GM12874 (cell line): ENCODE results near the gene RAPGEF1.

Experiments
- TF ChIP-seq, protein P1 (sequence below): IDR thresholded peaks from 2 replicates; pipeline ENCODE4 v1.5.1; 2011; ENCODE audit warnings: low read depth, mild to moderate bottlenecking, control low read depth, low read length, moderate library complexity; ENCODE audit not compliant: insufficient read depth

RAPGEF1 gene

GRCh38 chr9:131660466-131661405 lies 79.1 kb downstream of the RAPGEF1 start:
- TF ChIP-seq, protein P1, sequence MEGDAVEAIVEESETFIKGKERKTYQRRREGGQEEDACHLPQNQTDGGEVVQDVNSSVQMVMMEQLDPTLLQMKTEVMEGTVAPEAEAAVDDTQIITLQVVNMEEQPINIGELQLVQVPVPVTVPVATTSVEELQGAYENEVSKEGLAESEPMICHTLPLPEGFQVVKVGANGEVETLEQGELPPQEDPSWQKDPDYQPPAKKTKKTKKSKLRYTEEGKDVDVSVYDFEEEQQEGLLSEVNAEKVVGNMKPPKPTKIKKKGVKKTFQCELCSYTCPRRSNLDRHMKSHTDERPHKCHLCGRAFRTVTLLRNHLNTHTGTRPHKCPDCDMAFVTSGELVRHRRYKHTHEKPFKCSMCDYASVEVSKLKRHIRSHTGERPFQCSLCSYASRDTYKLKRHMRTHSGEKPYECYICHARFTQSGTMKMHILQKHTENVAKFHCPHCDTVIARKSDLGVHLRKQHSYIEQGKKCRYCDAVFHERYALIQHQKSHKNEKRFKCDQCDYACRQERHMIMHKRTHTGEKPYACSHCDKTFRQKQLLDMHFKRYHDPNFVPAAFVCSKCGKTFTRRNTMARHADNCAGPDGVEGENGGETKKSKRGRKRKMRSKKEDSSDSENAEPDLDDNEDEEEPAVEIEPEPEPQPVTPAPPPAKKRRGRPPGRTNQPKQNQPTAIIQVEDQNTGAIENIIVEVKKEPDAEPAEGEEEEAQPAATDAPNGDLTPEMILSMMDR = no peak

DNA sequence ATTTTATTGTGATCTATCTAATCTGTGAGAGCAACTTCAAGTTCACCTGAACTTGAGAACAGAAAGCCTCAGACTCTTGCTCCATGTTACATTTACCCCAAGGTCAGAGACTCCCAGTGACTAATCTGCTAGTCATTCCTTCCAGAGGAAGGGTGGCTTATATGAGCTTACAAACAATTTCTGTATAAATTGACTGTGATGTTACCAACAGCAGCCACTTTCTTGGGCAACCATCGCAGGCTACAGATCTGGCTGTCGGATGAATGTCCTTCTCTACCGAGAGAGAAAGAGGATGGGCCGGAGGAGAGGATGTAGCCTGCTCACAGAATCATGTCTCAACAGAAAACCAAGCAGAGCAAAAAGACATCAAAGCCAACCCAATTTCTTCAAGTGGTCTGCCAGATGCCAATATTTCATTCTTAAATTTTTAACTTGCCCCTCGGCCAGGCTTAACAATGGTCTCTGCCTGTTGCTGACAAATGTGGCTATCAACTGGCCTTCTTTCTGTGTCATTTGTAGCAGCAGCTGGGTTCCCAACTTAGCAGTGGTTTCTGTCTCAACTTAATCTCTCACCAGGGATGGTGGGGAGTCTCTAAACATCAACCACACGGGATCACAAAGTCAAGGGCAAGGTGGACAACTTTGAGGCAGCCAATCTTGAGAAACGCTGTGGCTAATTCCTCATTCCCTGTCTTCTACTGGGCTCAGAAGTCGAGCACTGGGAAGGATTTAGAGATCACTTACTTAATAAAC lies 81.3 kb downstream of the RAPGEF1 start:
- TF ChIP-seq, protein P1 = no peak

DNA sequence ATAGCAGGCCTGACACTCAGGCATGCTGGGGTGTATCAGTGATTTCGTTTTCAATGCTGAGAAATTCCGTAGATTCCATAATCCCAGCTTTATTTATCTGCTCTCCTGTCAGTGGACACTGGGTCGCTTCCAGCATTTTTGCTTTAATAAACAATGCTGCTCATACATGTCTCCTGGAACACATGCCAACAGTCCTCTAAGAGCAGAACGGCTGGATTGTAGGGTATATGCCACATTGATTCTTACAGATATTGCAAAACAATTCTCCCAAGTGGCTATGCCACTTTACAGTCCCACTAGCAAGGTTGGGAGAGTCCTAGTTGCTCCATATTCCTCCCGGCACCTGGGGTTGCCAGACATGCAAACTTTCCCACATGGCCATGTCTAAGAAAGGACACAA lies 81.9 kb downstream of the RAPGEF1 start:
- TF ChIP-seq, protein P1 = no peak

DNA sequence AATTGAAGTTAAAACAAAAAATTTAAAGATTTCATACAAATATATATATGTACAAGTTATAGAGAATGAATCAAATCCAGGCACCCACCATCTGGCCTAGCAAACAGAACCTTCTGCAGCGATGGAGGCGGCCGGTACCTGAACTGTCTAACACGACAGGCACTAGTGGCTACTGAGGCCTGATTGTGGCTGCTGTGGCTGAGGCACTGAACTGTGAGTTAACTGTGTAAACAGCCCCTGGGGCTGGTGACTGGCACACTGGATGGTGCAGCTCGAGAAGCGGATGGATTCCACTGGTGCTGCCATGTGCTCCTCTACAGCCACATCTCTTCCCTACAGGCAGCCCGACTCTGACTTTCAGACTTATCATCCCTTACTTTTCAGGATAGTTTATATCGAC lies 82.4 kb downstream of the RAPGEF1 start:
- TF ChIP-seq, protein P1 = no peak

- TF ChIP-seq, protein P1 = no peak
Measured at GRCh38 chr9:131657037-131657377, 82.9 kb downstream of the RAPGEF1 start.

GRCh38 chr9:131656356-131657036 lies 83.4 kb downstream of the RAPGEF1 start:
- TF ChIP-seq, protein P1 = no peak

DNA sequence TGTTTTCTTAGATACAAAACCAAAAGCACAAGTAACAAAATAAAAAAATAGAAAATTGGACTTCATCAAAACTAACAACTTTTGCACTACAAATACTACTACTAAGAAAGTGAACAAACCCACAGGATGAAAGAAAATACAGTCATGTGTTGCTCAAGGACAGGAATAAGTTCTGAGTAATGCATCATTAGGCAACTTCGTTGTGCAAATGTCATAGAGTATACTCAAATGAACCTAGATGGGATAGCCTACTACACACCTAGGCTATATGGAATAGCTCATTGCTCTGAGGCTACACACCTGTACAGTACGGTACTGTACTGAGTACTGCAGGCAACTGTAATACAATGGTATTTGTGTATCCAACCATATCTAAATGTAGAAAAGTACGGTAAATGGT lies 88.3 kb downstream of the RAPGEF1 start:
- TF ChIP-seq, protein P1 = no peak
